ENCODE data around the gene KIF15.

Gene KIF15

DNA sequence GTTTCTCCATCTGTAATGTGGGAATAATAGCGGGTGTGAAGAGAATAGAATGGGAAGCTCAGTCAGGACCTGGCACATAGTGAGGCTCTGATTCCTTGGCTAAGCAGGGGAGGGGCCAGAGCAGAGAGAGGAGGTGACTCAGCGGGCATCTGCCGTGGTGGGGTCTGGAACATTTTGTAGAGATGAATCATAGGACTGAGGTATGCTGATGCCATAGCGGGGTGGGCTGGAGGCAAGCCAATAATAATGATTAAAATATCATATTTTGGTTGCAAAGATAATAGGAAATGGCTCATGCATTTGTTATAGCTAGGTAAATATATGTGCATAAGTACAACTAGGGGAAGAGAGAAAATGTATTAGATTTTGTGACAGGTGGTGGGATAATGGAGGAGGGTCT, 124.0 kb downstream of the KIF15 start:
- DNase-seq, result no peak

DNA sequence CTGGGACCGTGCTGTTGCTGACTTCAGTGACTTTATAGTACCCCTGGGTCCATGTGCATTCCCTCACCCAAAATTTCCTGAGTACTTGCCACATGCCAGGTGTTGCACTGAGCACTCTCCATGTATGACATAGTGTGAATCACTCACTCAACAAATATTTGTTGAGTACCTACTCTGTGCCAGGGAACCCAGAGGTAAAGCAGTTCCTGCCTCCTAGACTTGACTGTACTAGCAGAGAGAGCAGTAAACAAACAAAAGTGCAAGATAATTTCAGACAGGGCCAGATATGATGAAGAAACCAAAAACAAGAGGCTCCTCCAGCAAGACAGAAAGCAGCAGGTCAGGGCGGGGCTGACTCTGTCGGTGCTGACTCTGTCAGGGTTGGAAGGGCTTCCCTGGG, 125.0 kb downstream of the KIF15 start:
- no peak for DNase-seq

- DNase-seq, result no peak
These were observed 125.5 kb downstream of the KIF15 start for GRCh38 chr3:44887101-44887500.

DNA sequence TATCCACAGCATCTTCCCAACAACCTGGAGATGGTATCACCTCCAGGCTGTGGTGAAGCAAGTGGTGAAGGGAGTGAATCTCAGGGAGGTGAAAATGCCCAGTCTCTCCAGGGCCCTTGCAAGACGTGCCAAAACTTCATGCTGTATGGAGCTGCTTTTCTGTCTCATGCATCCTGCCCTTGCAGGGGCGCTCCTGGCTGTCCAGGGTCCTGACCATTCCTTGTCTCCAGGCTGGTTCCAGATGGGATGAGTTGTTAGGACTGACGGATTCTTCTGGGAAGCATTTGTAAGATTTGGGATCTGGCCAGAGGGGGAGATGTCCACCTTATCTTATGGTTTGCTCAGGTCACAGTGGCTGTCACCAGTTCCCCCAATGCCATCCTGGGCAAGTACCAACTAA, 128.7 kb downstream of the KIF15 start:
- DNase-seq, result no peak

GRCh38 chr3:44890852-44891251, 129.3 kb downstream of the KIF15 start:
- DNase-seq, result no peak

DNA sequence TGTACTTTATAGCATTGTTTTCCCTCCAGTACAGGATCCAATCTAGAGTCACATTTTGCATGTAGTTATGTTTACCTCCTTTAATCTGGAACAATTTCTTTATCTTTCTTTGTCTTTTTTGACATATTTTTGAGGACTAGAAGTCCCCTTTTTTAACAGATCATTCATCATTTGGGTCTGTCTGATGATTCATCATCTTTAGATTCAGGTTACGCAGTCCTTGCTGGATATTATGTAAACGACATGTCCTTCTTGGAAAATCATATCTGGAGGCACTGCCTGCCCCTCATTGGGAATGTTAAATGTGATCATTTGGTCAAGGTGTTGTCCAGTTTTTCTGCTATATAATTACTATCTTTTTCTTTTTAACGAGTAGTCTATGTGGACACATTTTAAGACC, 131.1 kb downstream of the KIF15 start:
- DNase-seq, result no peak

GRCh38 chr3:44893097-44893496, 131.5 kb downstream of the KIF15 start:
- DNase-seq, result no peak

DNA sequence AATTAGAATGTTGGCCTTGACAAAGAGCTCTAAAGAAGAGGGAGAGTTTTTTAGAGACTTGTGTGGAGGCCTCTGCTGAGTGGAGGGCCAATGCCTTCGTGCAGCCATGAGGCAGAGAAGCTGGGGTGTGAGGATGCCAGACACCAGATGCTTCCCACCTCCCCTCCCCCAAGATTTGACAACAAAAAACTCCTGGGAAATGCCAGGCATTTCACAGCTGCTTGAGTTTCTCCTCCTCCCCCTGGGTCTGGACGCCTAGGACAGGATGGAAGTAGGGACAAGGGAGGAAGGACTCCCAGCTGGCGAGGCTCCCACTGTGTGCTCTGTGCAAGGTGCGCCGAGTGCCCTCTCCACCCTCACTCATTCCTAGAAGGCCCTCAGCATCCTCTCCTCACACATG, 132.9 kb downstream of the KIF15 start:
- no peak for DNase-seq

GRCh38 chr3:44896440-44896839, 134.8 kb downstream of the KIF15 start:
- no peak for DNase-seq

DNA sequence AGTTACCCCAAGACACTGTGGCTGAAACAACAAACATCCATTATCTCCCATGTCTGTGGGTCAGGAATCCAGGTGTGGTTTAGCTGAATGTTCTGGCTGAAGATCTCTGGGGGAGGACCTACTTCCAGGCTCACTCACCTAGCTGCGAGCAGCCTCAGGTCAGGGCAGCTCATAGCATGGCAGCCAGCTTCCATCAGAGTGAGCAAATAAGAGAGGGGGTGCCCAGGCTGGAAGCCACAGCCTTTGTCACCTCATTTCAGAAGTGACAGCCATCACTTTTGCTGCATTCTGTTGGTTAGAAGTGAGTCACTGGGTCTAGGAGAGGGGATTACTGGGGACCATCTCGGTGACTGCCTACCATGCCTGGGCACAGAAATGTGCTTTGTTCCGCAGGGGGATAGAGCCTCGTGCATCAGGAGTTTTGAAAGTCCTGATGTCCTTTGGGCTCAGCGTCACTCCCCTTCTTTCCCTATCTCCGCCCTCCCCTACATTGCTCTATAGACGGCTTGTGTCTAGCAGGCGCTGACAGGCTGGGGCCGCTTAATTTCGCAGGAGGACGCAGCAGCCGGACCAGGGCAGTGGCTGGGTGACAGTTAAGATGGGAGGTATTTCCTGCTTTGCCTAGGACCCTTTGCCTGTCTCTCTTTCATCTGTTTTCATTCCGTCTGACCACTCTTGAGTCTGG, 138.2 kb downstream of the KIF15 start:
- DNase-seq, result no peak

DNA sequence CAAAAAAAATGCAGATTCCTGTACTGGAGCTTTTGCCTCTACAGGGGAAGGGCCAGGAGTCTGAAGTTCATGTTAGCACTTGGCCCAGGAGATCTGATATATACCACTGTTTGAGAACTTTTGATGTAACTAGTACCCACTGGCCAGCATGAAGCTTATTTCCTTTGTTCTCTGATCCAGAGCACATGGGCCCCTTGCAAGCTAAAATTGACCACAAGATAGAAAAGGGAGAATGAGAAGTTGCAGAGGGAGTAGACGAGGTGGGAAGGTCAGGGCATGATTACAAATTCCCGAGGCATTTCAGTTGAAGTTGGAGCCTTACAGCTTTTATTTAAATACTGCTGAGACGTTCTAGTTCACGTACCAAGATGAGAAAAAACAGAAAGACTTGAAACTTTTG, 141.0 kb downstream of the KIF15 start:
- no peak for DNase-seq
